ENCODE measurements around the gene IL32.

The IL32 gene

DNA sequence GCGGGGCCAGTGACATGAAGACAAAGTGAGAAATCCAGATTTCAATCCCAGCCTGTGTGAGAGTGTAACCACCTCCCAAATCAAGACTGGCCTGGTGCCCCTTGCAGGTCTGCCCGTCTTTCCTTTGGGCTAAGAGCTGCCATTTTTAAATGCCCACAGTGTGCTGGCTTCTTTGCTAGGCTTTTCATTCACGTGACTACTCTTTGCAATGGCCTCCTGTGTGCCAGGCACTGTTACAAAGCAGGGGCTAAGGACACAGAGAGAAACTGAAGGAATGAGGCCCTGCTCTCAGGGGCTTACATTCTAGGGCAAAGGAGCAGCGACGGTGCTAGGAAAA lies 33.9 kb downstream of the IL32 start:
- H3K9me3 ChIP-seq (ENCODE audit: control insufficient read depth, insufficient read depth, low read depth, low read length), result no peaks in the 10 kb centered on the region
- peak overlapping the region; percentile 93 for H3K27ac ChIP-seq (ENCODE audit: low read depth, low read length)
- peaks cover 5% of the 10 kb centered on the region for H3K36me3 ChIP-seq (ENCODE audit: control insufficient read depth, insufficient read depth, low read length)
- peak overlapping the region; percentile 95 for H3K9ac ChIP-seq (ENCODE audit: low read length)
- peak overlapping the region; percentile 80 for H3K4me3 ChIP-seq (ENCODE audit: low read depth, low read length)
- H3K27me3 ChIP-seq (ENCODE audit: control insufficient read depth, insufficient read depth, low read length), result no peaks in the 10 kb centered on the region
- H3K4me1 ChIP-seq (ENCODE audit: control insufficient read depth, insufficient read depth, low read length), result peaks cover 45% of the 10 kb centered on the region

DNA sequence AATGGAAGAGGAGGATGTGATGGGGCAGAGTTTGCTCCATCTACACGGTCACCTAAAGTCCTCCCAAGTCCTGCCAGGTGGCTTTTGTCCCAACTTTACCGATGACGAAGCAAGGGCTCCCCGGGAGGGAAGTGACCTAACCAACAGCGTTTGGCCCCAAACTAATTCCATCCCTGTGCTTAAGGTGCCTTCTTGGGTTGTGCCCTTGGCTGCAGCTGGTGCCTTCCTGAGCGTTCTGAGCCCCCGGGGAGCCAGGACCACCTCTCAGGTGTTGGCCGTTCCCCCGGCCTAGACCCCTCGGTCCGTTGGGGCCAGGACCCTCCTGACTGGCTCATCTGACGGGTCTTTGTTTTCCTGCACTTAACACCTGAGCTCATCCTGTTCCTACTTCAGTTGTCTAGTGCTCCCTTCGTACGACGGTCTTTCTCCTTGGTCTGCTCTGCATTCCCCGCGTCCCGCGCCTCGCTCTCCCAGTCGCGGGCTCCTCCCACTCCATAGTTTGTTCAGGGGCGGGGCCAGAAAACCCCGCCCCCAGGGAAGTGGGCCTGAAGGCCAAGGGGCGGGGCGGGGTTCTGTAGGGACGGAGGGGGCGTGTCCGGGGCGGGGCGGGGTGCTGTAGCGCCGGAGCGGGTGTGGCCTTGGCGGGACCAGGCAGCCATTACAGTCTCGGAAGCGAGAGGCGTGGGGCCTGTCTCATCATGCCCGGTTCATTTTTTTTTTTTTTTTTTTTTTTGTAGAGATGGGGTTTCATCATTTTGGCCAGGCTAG lies 34.5 kb downstream of the IL32 start:
- peak overlapping the region; percentile 80 for H3K4me3 ChIP-seq (ENCODE audit: low read depth, low read length)
- peak overlapping the region; percentile 93 for H3K27ac ChIP-seq (ENCODE audit: low read depth, low read length)
- H3K4me1 ChIP-seq (ENCODE audit: control insufficient read depth, insufficient read depth, low read length), result peaks cover 45% of the 10 kb centered on the region
- H3K27me3 ChIP-seq (ENCODE audit: control insufficient read depth, insufficient read depth, low read length), result no peaks in the 10 kb centered on the region
- peaks cover 5% of the 10 kb centered on the region for H3K36me3 ChIP-seq (ENCODE audit: control insufficient read depth, insufficient read depth, low read length)
- peak overlapping the region; percentile 95 for H3K9ac ChIP-seq (ENCODE audit: low read length)
- no peaks in the 10 kb centered on the region for H3K9me3 ChIP-seq (ENCODE audit: control insufficient read depth, insufficient read depth, low read depth, low read length)

DNA sequence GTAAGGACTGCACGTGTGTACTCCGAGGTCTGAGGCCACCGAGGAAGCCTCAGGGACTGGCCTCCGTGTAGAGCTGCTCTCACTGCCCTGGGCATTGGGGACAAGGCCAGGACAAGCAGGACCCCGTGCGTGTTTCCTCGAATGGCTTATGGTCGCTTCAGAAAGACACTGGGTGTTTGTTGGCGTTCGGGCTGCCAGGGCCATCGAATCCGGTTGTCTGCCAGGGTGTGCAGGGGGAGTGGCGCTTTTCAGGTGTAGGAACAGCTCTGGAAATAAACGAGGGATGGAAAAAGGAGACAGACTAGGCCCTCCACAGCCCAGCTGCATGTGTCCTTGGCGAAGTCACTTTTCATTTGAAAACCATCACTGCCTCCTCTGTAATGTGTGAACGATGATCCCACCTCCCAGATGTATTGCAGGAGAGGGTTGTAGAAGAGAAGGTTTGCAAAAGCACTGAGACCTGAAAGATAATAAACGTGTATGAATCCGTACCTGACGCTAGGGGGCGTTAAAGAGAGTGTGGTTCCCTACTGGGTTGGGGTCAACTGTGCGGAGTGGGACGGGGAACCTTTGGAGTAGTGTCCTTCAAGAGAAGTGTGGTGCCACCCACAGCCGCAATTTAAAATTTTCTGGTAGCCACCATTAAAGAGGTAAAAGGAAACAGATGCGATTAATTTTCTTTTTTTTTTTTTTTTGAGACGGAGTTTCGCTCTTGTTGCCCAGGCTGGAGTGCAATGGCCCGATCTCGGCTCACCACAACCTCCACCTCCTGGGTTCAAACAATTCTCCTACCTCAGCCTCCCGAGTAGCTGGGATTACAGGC lies 35.8 kb downstream of the IL32 start:
- Histone ChIP-seq H3K36me3 (ENCODE audit: control insufficient read depth, insufficient read depth, low read length) (peaks cover 4% of the 10 kb centered on the region), H3K27me3 (ENCODE audit: control insufficient read depth, insufficient read depth, low read length) (no peaks in the 10 kb centered on the region), H3K27ac (ENCODE audit: low read depth, low read length) (peak overlapping the region; percentile 54; the same call in 1 of the 2 replicates), H3K9ac (ENCODE audit: low read length) (peak overlapping the region; percentile 12), H3K4me1 (ENCODE audit: control insufficient read depth, insufficient read depth, low read length) (peaks cover 42% of the 10 kb centered on the region), H3K9me3 (ENCODE audit: control insufficient read depth, insufficient read depth, low read depth, low read length) (no peaks in the 10 kb centered on the region), H3K4me3 (ENCODE audit: low read depth, low read length) (0 out of 2 replicates have a peak overlapping the region, but pooled peaks have one; percentile 4)

DNA sequence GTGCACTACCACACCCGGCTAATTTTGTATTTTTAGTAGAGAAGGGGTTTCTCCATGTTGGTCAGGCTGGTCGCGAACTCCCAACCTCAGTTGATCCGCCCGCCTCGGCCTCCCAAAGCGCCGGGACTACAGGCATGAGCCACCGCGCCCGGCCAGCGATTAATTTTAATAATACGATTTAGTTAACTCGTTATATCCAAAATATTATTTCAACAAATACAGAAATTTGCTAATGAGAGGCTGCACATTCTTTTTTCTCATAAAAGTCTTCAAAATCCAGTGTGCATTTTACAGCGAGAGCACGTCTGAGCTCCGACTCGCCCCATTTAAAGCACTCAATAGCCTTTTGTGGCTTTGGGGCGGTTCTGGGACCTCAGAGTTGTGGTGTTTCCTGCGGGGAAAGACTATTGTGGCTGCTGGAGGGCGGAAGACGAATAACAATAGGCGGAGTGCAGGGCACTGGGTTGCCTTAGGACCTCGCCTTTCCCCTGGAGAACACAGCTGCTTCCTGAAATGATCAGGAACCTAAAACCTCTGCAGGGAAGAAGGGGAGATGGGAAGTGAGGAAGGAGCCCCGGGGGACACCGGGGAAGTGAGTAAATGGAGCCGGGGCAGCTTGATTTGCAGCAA lies 36.5 kb downstream of the IL32 start:
- Histone ChIP-seq H3K36me3 (ENCODE audit: control insufficient read depth, insufficient read depth, low read length) (no peaks in the 10 kb centered on the region), H3K4me3 (ENCODE audit: low read depth, low read length) (peak overlapping the region; percentile 29)

DNA sequence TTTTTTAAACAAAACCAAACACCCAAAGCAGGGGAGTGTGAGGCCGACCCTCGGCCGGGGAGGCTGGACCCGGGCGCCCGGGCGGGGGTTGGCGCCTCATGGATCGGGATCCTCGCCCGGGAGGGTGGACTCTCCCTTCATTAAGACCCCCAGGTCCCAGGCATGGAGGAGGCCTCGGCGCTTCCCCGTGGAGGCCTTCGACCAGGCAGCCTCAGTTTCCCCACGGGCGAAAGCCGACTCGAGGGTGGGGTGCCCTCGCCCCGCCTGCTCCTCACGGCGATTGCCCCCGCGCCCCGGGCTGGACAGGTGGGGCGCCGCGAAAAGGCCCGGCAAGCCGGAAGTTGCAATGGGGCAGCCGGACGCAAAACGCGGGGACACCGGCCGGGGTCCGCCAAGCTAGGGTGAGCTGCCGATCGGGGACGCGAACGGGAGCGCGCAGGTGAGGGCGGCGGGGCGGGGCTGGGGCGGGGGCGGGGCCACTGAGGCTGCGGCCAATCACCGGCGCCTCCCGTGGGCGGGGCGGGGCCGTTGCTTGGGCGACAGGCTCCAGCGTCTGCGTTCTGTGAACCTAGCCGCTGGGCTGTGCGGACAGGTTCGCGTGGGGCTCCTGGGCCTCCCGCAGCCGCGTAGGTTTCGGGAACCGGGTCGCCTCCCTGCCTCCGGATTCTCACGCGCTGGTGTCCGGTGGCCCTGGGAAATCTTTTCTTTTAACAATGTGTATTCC lies 40.9 kb downstream of the IL32 start:
- H3K27me3 ChIP-seq (ENCODE audit: control insufficient read depth, insufficient read depth, low read length), result no peaks in the 10 kb centered on the region; the same call in 1 of the 2 replicates
- peak overlapping the region; percentile 94 for H3K27ac ChIP-seq (ENCODE audit: low read depth, low read length)
- H3K9me3 ChIP-seq (ENCODE audit: control insufficient read depth, insufficient read depth, low read depth, low read length), result no peaks in the 10 kb centered on the region
- peak overlapping the region; percentile 78 for H3K9ac ChIP-seq (ENCODE audit: low read length)
- H3K4me1 ChIP-seq (ENCODE audit: control insufficient read depth, insufficient read depth, low read length), result peaks cover 8% of the 10 kb centered on the region; the same call in 1 of the 2 replicates
- peak overlapping the region; percentile 89 for H3K4me3 ChIP-seq (ENCODE audit: low read depth, low read length)
- no peaks in the 10 kb centered on the region for H3K36me3 ChIP-seq (ENCODE audit: control insufficient read depth, insufficient read depth, low read length)

More for the DNA sequence above, 36.5 kb downstream of the IL32 start:
- H3K9me3 ChIP-seq (ENCODE audit: control insufficient read depth, insufficient read depth, low read depth, low read length), result no peaks in the 10 kb centered on the region
- H3K4me1 ChIP-seq (ENCODE audit: control insufficient read depth, insufficient read depth, low read length), result peaks cover 36% of the 10 kb centered on the region
- H3K27ac ChIP-seq (ENCODE audit: low read depth, low read length), result peak overlapping the region; percentile 78
- peak overlapping the region; percentile 63 for H3K9ac ChIP-seq (ENCODE audit: low read length)
- no peaks in the 10 kb centered on the region for H3K27me3 ChIP-seq (ENCODE audit: control insufficient read depth, insufficient read depth, low read length)

DNA sequence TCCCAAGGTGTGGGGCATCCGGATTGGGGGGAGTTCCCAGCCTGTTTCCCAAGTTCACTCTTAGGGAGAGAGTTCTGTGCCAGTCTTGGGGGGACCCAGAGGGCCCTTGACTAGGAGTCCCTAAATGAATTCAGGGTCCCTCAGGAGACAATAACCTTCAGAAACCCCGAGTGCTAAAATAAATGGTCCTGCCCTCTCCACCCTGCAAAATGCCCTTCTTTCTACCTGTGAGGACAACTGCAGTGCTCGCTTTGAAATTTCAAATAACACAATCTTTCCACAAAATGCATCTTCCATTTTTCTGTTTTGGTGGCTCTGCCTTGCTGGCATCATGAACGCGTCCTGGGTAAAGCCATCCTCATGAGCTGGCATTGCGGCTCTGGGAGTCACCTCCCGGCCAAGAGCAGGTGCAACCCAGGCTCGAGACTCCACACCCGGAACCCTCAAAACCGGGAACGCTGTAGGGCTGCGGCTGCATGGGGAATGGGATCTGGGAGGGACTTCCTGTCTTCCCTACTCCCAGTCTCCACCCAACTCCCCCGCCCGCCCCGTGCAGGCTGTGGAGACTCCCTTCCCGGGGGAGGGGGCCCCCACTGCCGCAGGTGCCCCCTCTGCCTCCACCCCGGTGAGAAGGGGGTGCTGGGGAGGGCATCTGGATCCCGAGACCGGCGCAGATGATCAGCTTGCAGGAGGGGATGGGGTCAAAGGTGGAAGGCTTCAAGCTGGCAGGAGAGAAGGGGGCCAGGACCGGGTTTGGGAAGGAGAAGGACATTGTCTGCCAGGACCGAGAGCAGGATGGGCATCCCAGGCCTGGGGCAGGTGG lies 46.8 kb downstream of the IL32 start, which contains the start of gene ZNF205:
Gene ZNF205, plus strand, starts transcription at position 529 of the 823 bp plus-strand sequence. CDS start 845 bp downstream, outside the sequence.
- Histone ChIP-seq H3K9ac (ENCODE audit: low read length) (peak within 1 kb of the TSS; percentile 69), H3K36me3 (ENCODE audit: control insufficient read depth, insufficient read depth, low read length) (peaks cover 26% of the 10 kb centered on the region), H3K4me3 (ENCODE audit: low read depth, low read length) (peak within 1 kb of the TSS; percentile 94), H3K9me3 (ENCODE audit: control insufficient read depth, insufficient read depth, low read depth, low read length) (no peaks in the 10 kb centered on the region), H3K4me1 (ENCODE audit: control insufficient read depth, insufficient read depth, low read length) (peaks cover 10% of the 10 kb centered on the region; the same call in 1 of the 2 replicates), H3K27me3 (ENCODE audit: control insufficient read depth, insufficient read depth, low read length) (no peaks in the 10 kb centered on the region; the same call in 1 of the 2 replicates), H3K27ac (ENCODE audit: low read depth, low read length) (no peak within 1 kb of the TSS)

DNA sequence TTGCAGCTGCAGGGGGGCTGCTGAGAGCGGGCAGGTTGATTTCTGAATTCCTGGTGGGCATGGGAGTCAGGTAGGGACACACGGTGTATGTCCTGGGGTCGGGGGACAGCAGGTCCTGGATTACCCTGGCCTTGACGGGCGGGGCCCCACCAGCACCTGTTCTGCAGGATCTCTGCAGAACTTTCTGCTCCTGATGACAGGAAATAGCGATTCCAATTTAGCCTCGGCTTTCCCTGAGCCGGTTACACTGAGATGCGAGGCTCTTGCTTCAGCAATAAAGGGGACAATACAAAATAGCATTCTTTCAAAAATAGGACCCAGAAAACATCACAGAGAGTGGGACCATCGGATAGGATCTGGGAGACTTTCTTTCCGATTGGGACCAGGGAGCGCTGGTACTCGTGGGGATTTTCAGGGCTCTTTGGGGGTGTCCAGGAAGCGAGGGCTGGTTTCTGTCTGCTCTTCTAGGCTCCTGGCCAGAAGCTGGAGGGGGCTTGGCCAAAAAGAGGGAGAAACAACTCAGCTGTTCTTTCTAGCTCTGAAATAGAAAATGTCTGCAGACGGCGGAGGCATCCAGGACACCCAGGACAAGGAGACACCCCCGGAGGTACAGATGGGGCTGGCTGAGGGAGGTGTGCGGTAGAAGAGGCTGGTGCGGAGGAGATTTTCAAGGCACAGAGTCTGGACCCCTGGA lies 47.6 kb downstream of the IL32 start:
- peak overlapping the region; percentile 69 for H3K9ac ChIP-seq (ENCODE audit: low read length)
- no peaks in the 10 kb centered on the region for H3K9me3 ChIP-seq (ENCODE audit: control insufficient read depth, insufficient read depth, low read depth, low read length)
- peaks cover 10% of the 10 kb centered on the region; the same call in 1 of the 2 replicates for H3K4me1 ChIP-seq (ENCODE audit: control insufficient read depth, insufficient read depth, low read length)
- H3K27me3 ChIP-seq (ENCODE audit: control insufficient read depth, insufficient read depth, low read length), result no peaks in the 10 kb centered on the region
- peaks cover 32% of the 10 kb centered on the region for H3K36me3 ChIP-seq (ENCODE audit: control insufficient read depth, insufficient read depth, low read length)
- H3K27ac ChIP-seq (ENCODE audit: low read depth, low read length), result no peak overlapping the region
- H3K4me3 ChIP-seq (ENCODE audit: low read depth, low read length), result peak overlapping the region; percentile 94

DNA sequence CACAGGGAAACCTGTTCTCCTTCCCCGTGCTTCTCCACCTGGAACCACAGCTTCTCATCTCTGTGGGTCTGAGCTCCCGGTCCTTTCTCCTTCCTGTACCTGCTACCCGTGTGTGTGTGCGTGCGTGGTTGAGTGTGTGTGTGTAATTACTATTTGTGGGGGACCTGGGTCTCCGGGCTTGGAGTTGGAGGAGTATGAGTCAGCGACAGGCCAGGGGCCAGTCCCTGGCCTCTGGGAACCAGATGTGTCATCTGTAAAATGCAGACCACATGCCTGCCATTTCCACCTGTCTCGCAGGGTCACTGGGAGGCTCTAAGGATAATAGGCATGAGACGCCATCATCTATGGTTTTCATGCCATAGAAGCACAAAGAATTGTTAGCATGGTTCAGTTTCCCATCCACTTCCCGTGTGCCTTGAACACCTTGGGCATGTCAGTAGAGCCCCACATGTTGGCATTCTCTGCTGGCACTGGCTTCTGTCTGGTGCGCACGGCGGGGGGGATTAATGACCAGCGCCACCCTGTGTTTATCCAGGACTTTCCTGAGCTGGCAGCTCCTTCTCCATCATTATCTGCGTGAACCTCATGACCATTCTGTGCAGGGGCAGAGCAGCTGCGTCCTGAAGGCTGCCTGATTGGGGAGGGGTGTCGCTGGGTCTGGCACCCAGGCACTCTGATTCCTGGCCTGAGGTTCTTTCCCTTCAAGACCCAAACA lies 48.5 kb downstream of the IL32 start:
- Histone ChIP-seq H3K9me3 (ENCODE audit: control insufficient read depth, insufficient read depth, low read depth, low read length) (no peaks in the 10 kb centered on the region), H3K27ac (ENCODE audit: low read depth, low read length) (no peak overlapping the region), H3K36me3 (ENCODE audit: control insufficient read depth, insufficient read depth, low read length) (peaks cover 39% of the 10 kb centered on the region), H3K9ac (ENCODE audit: low read length) (no peak overlapping the region), H3K4me1 (ENCODE audit: control insufficient read depth, insufficient read depth, low read length) (peaks cover 10% of the 10 kb centered on the region; the same call in 1 of the 2 replicates), H3K27me3 (ENCODE audit: control insufficient read depth, insufficient read depth, low read length) (no peaks in the 10 kb centered on the region), H3K4me3 (ENCODE audit: low read depth, low read length) (peak overlapping the region; percentile 94)

DNA sequence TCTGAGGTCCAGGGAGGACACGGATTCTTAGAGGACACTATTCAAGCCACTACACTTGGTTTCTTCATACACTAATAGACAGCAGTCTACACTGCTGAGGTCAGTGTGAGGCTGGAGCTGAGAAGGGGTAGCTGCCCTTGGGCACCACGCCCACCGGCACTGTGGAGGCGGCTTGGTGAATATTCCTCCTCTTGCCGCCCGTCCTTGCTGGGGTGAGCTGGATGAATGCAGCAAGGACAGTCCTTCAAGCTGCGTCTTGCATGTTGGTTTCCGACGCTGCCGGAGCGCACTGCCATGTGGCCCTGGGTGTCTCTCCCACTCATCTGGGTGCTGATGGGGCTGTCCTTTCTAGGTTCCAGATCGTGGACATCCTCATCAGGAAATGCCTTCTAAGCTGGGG lies 49.6 kb downstream of the IL32 start:
- Histone ChIP-seq H3K27ac (ENCODE audit: low read depth, low read length) (no peak overlapping the region), H3K4me3 (ENCODE audit: low read depth, low read length) (no peak overlapping the region), H3K9me3 (ENCODE audit: control insufficient read depth, insufficient read depth, low read depth, low read length) (no peaks in the 10 kb centered on the region), H3K9ac (ENCODE audit: low read length) (no peak overlapping the region), H3K4me1 (ENCODE audit: control insufficient read depth, insufficient read depth, low read length) (peaks cover 10% of the 10 kb centered on the region; the same call in 1 of the 2 replicates), H3K36me3 (ENCODE audit: control insufficient read depth, insufficient read depth, low read length) (peaks cover 50% of the 10 kb centered on the region), H3K27me3 (ENCODE audit: control insufficient read depth, insufficient read depth, low read length) (no peaks in the 10 kb centered on the region)
